Sigmoid colon (tissue), 4 donors: ENCODE measurements around the gene TRAF7.
"Not testable (repeated sequence)": the region's sequence is repeated elsewhere in the genome, so short reads cannot be mapped to it uniquely, and the experiment has no call there.

Experiments
- EP300 ChIP-seq, 4 donors: sonication (generic); formaldehyde crosslinking; IDR thresholded peaks; one replicate each; pipeline ENCODE4 v1.6.1; 2017; ENCODE audit warnings: antibody characterized with exemption in 4 of 4
- POLR2A ChIP-seq, 2 donors: fragments of 450-650 bp; IDR thresholded peaks; one replicate each; pipeline ENCODE4 v1.6.1; 2016; ENCODE audit warnings: antibody characterized with exemption in 2 of 2, mild to moderate bottlenecking in 2 of 2, moderate library complexity in 2 of 2
- TF ChIP-seq, protein P1 (sequence below), 4 experiments: fragments of 450-650 bp in 3 of 4; fragments of 200-600 bp in 1 of 4; IDR thresholded peaks; one replicate each; pipeline ENCODE4 v1.5.1; 2016 to 2019; ENCODE audit warnings: antibody characterized with exemption in 4 of 4, mild to moderate bottlenecking in 3 of 4, moderate library complexity in 2 of 4

DNA sequence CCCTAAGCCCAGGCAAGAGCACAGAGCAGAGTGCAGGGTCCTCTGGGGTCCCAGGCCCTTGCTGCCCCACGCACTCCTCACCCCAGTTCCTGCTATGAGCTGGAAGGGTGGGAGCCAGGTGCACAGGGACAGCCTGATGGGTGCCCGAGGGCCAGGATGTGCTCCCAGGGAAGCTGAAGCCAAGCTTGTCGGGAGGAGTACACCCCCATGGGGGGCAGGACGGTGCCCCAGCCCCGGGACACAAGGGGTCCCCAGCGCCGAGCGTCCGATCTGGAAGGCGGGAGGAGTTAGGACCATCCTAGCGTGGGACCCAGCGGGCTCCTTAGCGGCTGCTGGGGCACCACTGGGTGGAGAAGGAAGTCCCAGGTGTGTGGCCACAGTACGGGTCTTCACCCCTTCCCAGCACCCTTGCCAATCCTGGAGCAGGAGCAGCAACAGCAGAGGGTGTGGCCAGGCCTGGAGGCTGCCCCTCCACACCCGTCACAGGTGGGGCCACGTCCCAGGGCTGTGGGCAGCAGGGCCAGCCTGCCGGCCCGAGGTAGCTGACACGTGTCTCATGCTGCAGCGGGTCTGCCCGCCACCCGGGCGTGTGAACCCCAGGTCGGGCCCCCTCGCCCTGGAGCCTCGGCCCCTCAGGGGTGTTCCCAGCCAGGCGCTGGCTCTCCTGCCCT, 31.7 kb upstream of the TRAF7 start:
- TF ChIP-seq POLR2A, EP300 (IDR thresholded peaks at IDR 0.05): not testable (repeated sequence)
- TF ChIP-seq, protein P1, sequence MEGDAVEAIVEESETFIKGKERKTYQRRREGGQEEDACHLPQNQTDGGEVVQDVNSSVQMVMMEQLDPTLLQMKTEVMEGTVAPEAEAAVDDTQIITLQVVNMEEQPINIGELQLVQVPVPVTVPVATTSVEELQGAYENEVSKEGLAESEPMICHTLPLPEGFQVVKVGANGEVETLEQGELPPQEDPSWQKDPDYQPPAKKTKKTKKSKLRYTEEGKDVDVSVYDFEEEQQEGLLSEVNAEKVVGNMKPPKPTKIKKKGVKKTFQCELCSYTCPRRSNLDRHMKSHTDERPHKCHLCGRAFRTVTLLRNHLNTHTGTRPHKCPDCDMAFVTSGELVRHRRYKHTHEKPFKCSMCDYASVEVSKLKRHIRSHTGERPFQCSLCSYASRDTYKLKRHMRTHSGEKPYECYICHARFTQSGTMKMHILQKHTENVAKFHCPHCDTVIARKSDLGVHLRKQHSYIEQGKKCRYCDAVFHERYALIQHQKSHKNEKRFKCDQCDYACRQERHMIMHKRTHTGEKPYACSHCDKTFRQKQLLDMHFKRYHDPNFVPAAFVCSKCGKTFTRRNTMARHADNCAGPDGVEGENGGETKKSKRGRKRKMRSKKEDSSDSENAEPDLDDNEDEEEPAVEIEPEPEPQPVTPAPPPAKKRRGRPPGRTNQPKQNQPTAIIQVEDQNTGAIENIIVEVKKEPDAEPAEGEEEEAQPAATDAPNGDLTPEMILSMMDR (IDR thresholded peaks at IDR 0.05), result not testable (repeated sequence)
